PC-9 (cell line): ENCODE data around the gene LAMB1. TPM values are rescaled to one million over a fixed set of nuclear protein-coding genes. Genes with fewer than 3 reads are reported as not detected.
"Not testable (repeated sequence)": the region's sequence is repeated elsewhere in the genome, so short reads cannot be mapped to it uniquely, and the experiment has no call there.

ENCODE experiments used
- BruUV-seq: library from RNA; stranded (reverse); fragments of 400-500 nt; replicated peaks from 2 replicates; lab custom pipeline; 2021; lab: Mats Ljungman, UMichigan
- CTCF ChIA-PET: fragments of 300-600 bp; sonication (Branson Sonifier 250); formaldehyde crosslinking; loops from one replicate; lab custom pipeline; 2022; ENCODE audit warnings: antibody characterized with exemption; lab: Charles Lee
- POLR2A ChIA-PET: fragments of 300-600 bp; sonication (Branson Sonifier 250); formaldehyde crosslinking; loops from one replicate; lab custom pipeline; 2022; ENCODE audit warnings: antibody characterized with exemption; ENCODE audit not compliant: unreplicated experiment; lab: Charles Lee
- DNase-seq, 2 experiments: peaks; one replicate each; pipeline versions ENCODE4 v3.0.0 to v3.0.0-alpha.2; 2015 to 2022; ENCODE audit warnings: mixed read lengths in 1 of 2
- H2AFZ ChIP-seq: fragments of 200-600 bp; sonication (generic); 2 replicates; pipeline ENCODE4 v1.8.1; 2017; ENCODE audit warnings: antibody characterized with exemption
- H3F3A ChIP-seq: fragments of 200-600 bp; sonication (generic); 2 replicates; pipeline ENCODE4 v1.8.1; 2017; ENCODE audit warnings: antibody characterized with exemption, mild to moderate bottlenecking, low read depth; ENCODE audit not compliant: insufficient read depth
- H3K27ac ChIP-seq: fragments of 200-600 bp; sonication (generic); 2 replicates; pipeline ENCODE4 v1.6.1; 2016; ENCODE audit warnings: mixed run types
- H3K27me3 ChIP-seq: fragments of 200-600 bp; sonication (generic); 2 replicates; pipeline ENCODE4 v1.6.1; 2016; ENCODE audit warnings: low read depth, mixed run types; ENCODE audit not compliant: insufficient read depth
- H3K36me3 ChIP-seq: fragments of 200-600 bp; sonication (generic); 2 replicates; pipeline ENCODE4 v1.6.1; 2016; ENCODE audit warnings: low read depth, mixed run types
- H3K4me1 ChIP-seq: fragments of 200-600 bp; sonication (generic); replicated peaks from 2 replicates; pipeline ENCODE4 v1.6.1; 2016; ENCODE audit warnings: mixed run types; ENCODE audit not compliant: insufficient read depth
- H3K4me2 ChIP-seq: fragments of 200-600 bp; sonication (generic); 2 replicates; pipeline ENCODE4 v1.6.1; 2017; ENCODE audit warnings: mixed run types
- H3K4me3 ChIP-seq: fragments of 200-600 bp; sonication (generic); 2 replicates; pipeline ENCODE4 v1.6.1; 2016; ENCODE audit warnings: mixed run types
- H3K79me2 ChIP-seq: fragments of 200-600 bp; sonication (generic); 2 replicates; pipeline ENCODE4 v1.6.1; 2017; ENCODE audit warnings: low read depth, mixed run types
- H3K9me2 ChIP-seq: fragments of 200-600 bp; sonication (generic); 2 replicates; pipeline ENCODE4 v1.8.1; 2017; ENCODE audit warnings: mild to moderate bottlenecking; ENCODE audit not compliant: insufficient read depth
- H3K9me3 ChIP-seq: fragments of 200-600 bp; sonication (generic); 2 replicates; pipeline ENCODE4 v1.8.1; 2016; ENCODE audit warnings: low read depth; ENCODE audit not compliant: insufficient read depth
- H4K20me1 ChIP-seq: fragments of 200-600 bp; sonication (generic); 2 replicates; pipeline ENCODE4 v1.8.1; 2017; ENCODE audit not compliant: insufficient read depth
- EZH2 ChIP-seq: fragments of 200-600 bp; sonication (generic); IDR thresholded peaks from 2 replicates; pipeline ENCODE4 v1.8.0; 2017; ENCODE audit warnings: antibody characterized with exemption, low read depth
- intact Hi-C: fragments of 100-400 bp; cut with micrococcal nuclease; formaldehyde crosslinking; loops from one replicate; pipeline ENCODE4 v1.10.0; 2022; ENCODE audit not compliant: unreplicated experiment
- total RNA-seq: library from RNA; stranded (reverse); gene quantifications from 2 replicates; pipeline ENCODE4 v1.2.3, GENCODE V29; 2021
- TF ChIP-seq, protein P1 (sequence below): fragments of 200-600 bp; sonication (generic); conservative IDR thresholded peaks from 2 replicates; pipeline ENCODE4 v1.6.1; 2017; ENCODE audit warnings: mixed run types, antibody characterized with exemption, mild to moderate bottlenecking, moderate library complexity

The LAMB1 gene
- total RNA-seq, 1 experiment from 2014 or later, result 236 TPM

DNA sequence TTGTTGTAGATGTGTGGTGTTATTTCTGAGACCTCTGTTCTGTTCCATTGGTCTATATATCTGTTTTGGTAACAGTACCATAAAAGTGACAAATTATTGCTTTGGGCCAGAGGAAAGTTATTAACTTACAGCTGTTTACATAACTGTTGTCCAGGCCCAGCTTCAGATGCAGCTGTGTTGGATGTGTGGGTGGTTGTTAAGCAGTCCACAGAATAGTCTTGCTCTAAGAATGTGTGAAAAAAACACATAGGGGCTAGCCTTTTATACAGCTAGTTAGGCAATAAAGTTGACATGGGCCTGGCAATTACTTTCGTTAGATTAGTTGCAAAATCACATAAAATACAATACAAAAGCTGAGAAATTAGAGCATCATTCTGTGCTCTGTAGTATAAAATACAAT is 80.1 kb downstream of the LAMB1 start:
- intact Hi-C loops, result no loop called here
- no peaks in the 10 kb centered on the region for H3K4me1 ChIP-seq
- peaks cover 69% of the 10 kb centered on the region for H3K36me3 ChIP-seq

DNA sequence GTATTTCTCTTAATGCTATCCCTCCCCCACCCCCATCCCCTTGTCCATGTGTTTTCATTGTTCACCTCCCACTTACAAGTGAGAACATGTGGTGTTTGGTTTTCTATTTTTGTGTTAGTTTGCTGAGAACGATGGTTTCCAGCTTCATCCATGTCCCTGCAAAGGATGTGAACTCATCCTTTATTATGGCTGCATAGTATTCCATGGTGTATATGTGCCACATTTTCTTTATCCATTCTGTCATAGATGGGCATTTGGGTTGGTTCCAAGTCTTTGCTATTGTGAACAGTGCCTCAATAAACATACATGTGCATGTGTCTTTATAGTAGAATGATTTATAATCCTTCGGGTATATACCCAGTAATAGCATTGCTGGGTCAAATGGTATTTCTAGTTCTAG is 81.1 kb downstream of the LAMB1 start:
- BruUV-seq, H3K27me3 ChIP-seq, H4K20me1 ChIP-seq, H3K4me1 ChIP-seq, H3K4me2 ChIP-seq, H3K27ac ChIP-seq, H2AFZ ChIP-seq, H3K9me3 ChIP-seq, H3K79me2 ChIP-seq, intact Hi-C loops, H3K9me2 ChIP-seq, H3K4me3 ChIP-seq, DNase-seq, CTCF ChIA-PET, POLR2A ChIA-PET: not testable (repeated sequence)
- Histone ChIP-seq H3K36me3 (peaks cover 72% of the 10 kb centered on the region), H3F3A (peaks cover 37% of the 10 kb centered on the region)

More for the DNA sequence above, 80.1 kb downstream of the LAMB1 start:
- Histone ChIP-seq H3K9me2 (no peaks in the 10 kb centered on the region), H2AFZ (no peak overlapping the region), H3K4me3 (no peak overlapping the region), H3K79me2 (no peaks in the 10 kb centered on the region), H3K4me2 (no peak overlapping the region), H3K27me3 (no peaks in the 10 kb centered on the region), H3F3A (peaks cover 37% of the 10 kb centered on the region), H3K9me3 (no peaks in the 10 kb centered on the region), H3K27ac (no peak overlapping the region), H4K20me1 (peaks cover 3% of the 10 kb centered on the region; the same call in 1 of the 2 replicates)
- no peak for TF ChIP-seq EZH2
- TF ChIP-seq, protein P1, sequence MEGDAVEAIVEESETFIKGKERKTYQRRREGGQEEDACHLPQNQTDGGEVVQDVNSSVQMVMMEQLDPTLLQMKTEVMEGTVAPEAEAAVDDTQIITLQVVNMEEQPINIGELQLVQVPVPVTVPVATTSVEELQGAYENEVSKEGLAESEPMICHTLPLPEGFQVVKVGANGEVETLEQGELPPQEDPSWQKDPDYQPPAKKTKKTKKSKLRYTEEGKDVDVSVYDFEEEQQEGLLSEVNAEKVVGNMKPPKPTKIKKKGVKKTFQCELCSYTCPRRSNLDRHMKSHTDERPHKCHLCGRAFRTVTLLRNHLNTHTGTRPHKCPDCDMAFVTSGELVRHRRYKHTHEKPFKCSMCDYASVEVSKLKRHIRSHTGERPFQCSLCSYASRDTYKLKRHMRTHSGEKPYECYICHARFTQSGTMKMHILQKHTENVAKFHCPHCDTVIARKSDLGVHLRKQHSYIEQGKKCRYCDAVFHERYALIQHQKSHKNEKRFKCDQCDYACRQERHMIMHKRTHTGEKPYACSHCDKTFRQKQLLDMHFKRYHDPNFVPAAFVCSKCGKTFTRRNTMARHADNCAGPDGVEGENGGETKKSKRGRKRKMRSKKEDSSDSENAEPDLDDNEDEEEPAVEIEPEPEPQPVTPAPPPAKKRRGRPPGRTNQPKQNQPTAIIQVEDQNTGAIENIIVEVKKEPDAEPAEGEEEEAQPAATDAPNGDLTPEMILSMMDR, result no peak
- ChIA-PET CTCF (no interaction called here), POLR2A (interaction anchor here (0.5 to 0.6 kb wide), 2 partner anchors 30 to 167 kb away, joined by 3 read pairs; no protein-coding TSS in a partner anchor)
- DNase-seq, result no peak
- BruUV-seq, result no TSS peak

DNA sequence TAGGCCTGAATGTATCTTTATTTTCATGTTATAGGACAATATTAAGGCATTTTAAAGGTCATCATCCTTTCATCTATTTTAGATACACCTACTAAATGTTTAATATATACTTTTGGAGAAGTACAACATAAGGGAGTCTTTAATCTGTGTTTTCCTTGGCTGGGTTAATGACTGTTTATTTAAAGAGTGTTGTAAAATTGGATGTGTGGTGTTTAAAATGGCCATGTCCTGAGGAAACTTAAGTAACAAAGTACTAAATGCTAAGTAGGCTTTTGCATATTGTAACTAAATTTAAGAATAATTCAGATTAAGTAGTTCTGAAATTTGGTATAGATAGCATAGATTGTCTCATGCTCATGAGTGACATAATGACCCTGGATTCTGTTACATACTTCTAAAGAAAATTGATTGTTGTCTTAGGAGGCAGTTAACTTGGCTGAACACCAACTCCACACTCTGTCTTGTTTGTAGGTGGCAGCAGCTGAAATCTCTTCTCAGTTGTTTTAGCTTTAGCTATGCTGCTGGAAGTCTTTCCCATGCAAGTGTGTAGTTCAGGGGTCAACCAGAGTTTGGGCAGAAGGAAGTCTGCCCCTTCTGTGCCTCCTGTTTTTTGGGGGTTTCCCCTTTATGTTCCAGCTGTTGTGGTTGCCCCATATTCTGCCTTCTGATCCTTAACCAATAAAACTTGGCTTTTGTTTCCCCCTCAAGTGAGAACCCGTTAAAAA is 82.8 kb downstream of the LAMB1 start:
- Histone ChIP-seq H3K4me2 (no peak overlapping the region), H3K4me3 (no peak overlapping the region), H3K27me3 (no peaks in the 10 kb centered on the region), H3K27ac (peak overlapping the region; percentile 21; the same call in 1 of the 2 replicates), H4K20me1 (peaks cover 3% of the 10 kb centered on the region; the same call in 1 of the 2 replicates), H3K79me2 (no peaks in the 10 kb centered on the region), H3F3A (peaks cover 34% of the 10 kb centered on the region), H2AFZ (no peak overlapping the region), H3K4me1 (no peaks in the 10 kb centered on the region), H3K9me2 (no peaks in the 10 kb centered on the region), H3K9me3 (no peaks in the 10 kb centered on the region), H3K36me3 (peaks cover 67% of the 10 kb centered on the region)
- DNase-seq, result no peak
- intact Hi-C loops, result no loop called here
- ChIA-PET CTCF (no interaction called here), POLR2A (no interaction called here)
- no TSS peak for BruUV-seq
- TF ChIP-seq EZH2, result no peak
- TF ChIP-seq, protein P1, result no peak
